ENCODE data around the gene PPP1R14B.
A peak's percentile ranks its signal among the peaks of the same experiment; 100 is the strongest.

The PPP1R14B gene

DNA sequence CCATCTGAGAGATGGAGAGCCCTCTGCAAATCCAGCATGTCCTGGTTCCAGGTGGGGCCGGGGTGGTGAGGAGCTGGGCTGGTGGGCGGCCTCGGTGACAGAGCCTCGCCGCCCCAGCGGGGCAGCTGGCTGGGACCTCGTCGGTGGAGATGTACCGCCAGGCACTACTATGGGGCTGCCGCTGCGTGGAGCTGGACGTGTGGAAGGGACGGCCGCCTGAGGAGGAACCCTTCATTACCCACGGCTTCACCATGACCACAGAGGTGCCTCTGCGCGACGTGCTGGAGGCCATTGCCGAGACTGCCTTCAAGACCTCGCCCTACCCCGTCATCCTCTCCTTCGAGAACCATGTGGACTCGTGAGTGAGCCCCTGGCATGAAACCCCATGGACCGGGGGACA is 11.6 kb upstream of the PPP1R14B start:
- DNase-seq (ENCODE audit: low read depth): no peak
- no peak overlapping the region for H3K4me3 ChIP-seq (ENCODE audit: low read length)
- TF ChIP-seq, protein P1, sequence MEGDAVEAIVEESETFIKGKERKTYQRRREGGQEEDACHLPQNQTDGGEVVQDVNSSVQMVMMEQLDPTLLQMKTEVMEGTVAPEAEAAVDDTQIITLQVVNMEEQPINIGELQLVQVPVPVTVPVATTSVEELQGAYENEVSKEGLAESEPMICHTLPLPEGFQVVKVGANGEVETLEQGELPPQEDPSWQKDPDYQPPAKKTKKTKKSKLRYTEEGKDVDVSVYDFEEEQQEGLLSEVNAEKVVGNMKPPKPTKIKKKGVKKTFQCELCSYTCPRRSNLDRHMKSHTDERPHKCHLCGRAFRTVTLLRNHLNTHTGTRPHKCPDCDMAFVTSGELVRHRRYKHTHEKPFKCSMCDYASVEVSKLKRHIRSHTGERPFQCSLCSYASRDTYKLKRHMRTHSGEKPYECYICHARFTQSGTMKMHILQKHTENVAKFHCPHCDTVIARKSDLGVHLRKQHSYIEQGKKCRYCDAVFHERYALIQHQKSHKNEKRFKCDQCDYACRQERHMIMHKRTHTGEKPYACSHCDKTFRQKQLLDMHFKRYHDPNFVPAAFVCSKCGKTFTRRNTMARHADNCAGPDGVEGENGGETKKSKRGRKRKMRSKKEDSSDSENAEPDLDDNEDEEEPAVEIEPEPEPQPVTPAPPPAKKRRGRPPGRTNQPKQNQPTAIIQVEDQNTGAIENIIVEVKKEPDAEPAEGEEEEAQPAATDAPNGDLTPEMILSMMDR (conservative IDR thresholded peaks at IDR 0.05; ENCODE audit: low read length): no peak

- H3K4me3 ChIP-seq (ENCODE audit: low read length): no peak overlapping the region
- TF ChIP-seq, protein P1 (conservative IDR thresholded peaks at IDR 0.05; ENCODE audit: low read length): no peak
- DNase-seq (ENCODE audit: low read depth): no peak
Observed at GRCh38 chr11:64256300-64256699, 9.6 kb upstream of the PPP1R14B start.

DNA sequence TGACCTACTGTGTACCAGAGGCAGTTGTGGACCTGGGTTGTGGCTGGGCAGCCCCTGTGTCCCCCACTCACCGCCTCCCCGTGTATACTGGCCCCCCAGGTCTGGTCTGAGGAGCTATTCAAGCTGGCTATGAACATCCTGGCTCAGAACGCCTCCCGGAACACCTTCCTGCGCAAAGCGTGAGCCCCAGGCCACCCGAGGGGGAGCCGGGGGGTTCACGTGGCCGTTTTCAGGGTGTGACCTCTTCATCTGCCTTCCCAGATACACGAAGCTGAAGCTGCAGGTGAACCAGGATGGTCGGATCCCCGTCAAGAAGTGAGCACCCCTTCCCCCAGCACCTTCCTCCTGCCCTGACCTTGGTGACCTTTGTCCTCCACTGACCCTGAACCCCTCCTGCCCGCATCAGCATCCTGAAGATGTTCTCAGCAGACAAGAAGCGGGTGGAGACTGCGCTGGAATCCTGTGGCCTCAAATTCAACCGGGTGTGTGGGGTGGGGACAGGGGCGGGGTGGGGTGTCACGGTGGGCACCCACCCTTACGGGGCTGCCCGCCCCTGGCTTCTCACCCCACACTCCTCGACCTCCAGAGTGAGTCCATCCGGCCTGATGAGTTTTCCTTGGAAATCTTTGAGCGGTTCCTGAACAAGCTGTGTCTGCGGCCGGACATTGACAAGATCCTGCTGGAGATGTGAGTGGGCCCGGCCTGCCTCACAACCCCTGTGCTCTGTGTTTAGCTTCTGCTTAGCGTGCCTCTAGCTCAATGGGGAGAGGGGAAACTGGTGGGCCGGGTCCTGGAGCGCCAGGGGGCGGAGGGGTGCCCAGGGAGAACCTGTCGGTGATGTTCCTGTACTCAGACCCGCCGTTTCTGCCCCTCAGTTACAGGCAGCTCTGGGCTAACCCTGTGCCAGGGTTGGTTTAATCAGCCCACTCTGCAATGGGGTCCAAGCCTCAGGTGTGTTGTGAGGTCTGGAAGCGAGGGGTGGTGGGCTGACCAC is 8.7 kb upstream of the PPP1R14B start:
- H3K4me3 ChIP-seq (ENCODE audit: low read length): no peak overlapping the region
- DNase-seq (ENCODE audit: low read depth): no peak
- TF ChIP-seq, protein P1 (conservative IDR thresholded peaks at IDR 0.05; ENCODE audit: low read length): no peak

DNA sequence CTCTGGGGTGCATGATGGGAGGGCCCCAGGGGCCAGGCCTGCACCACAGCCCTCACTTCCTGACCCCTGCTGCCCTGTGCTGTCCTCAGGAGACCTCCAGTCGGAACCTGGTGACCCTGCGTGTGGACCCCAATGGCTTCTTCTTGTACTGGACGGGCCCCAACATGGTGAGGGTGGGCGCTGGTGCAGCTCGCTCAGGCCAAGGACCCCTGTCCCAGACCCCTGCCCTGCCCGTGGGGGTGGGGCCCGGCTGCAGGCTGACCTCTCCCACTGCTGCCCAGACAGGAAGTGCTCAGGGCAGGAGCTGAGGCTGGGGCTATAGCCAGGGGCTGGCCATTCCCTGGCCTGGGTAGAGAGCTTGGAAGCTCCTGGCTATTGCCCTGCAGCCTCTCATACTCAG is 7.6 kb upstream of the PPP1R14B start:
- no peak for DNase-seq (ENCODE audit: low read depth)
- TF ChIP-seq, protein P1 (conservative IDR thresholded peaks at IDR 0.05; ENCODE audit: low read length): no peak
- no peak overlapping the region for H3K4me3 ChIP-seq (ENCODE audit: low read length)

GRCh38 chr11:64253481-64253880 is 6.7 kb upstream of the PPP1R14B start:
- no peak overlapping the region for H3K4me3 ChIP-seq (ENCODE audit: low read length)
- DNase-seq (ENCODE audit: low read depth): peak; percentile 12
- TF ChIP-seq, protein P1 (conservative IDR thresholded peaks at IDR 0.05; ENCODE audit: low read length): no peak

DNA sequence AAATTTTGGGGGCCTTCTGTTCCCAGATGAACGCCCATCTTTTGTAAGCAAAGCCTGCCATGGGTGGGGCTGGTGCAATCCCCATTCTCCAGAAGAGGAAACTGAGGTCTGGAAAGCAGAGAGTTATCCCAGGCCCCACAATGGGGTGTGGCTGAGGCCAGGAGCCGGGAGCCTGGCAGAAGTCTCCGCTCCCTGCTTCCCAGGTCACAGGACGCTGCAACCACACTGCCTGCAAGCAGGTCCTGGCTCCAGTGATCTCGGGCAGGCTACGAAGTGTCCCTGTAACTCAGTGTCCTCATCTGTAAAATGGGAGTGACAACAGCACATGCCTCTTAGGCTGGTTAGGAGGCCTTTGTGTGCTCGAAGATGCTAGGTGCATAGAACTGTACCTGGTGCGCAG is 6.3 kb upstream of the PPP1R14B start:
- peak overlapping the region; percentile 78 for H3K4me3 ChIP-seq (ENCODE audit: low read length)
- DNase-seq (ENCODE audit: low read depth): no peak
- TF ChIP-seq, protein P1 (conservative IDR thresholded peaks at IDR 0.05; ENCODE audit: low read length): no peak

Measured in AG10803 (cell line).